Heart left ventricle (tissue), 16 donors: ENCODE results near the gene TRMO. TPM values are rescaled to one million over a fixed set of nuclear protein-coding genes. Genes with fewer than 3 reads are reported as not detected.

Experiments used
- ATAC-seq, 4 donors: fragments of 200-7000 bp; cut with Tn5 transposase; one replicate each; pipeline ENCODE4 v1.9.1; 2020 to 2022; ENCODE audit warnings: moderate library complexity in 4 of 4, mild to moderate bottlenecking in 3 of 4, moderate number of reproducible peaks in 1 of 4
- DNase-seq, 5 donors: peaks; one replicate each; pipeline ENCODE4 v3.0.0-alpha.2; 2020
- H3K27ac ChIP-seq, 12 donors: fragments of 200-600 bp; sonication (generic) in 4 of 12; one replicate each; pipeline versions ENCODE4 v1.5.0 to v1.8.0; 2016 to 2022; ENCODE audit warnings: mild to moderate bottlenecking in 2 of 12
- H3K27me3 ChIP-seq, 9 donors: fragments of 200-600 bp; sonication (generic) in 2 of 9; one replicate each; pipeline versions ENCODE4 v1.5.1 to v1.8.0; 2016 to 2022; ENCODE audit warnings: mild to moderate bottlenecking in 3 of 9
- H3K36me3 ChIP-seq, 9 donors: fragments of 200-600 bp; sonication (generic) in 2 of 9; one replicate each; pipeline versions ENCODE4 v1.5.0 to v1.8.0; 2018 to 2022; ENCODE audit warnings: mild to moderate bottlenecking in 2 of 9
- H3K4me1 ChIP-seq, 12 donors: fragments of 200-600 bp; sonication (generic) in 4 of 12; one replicate each; pipeline versions ENCODE4 v1.5.0 to v1.8.0; 2016 to 2022; ENCODE audit warnings: mild to moderate bottlenecking in 3 of 12
- H3K4me3 ChIP-seq, 12 donors: fragments of 200-600 bp; sonication (generic) in 4 of 12; one replicate each; pipeline versions ENCODE4 v1.5.0 to v1.8.0; 2017 to 2022; ENCODE audit warnings: mild to moderate bottlenecking in 9 of 12, moderate library complexity in 4 of 12
- H3K9me3 ChIP-seq, 12 donors: fragments of 200-600 bp; sonication (generic) in 4 of 12; one replicate each; pipeline versions ENCODE4 v1.5.0 to v1.8.0; 2016 to 2022; ENCODE audit warnings: mild to moderate bottlenecking in 1 of 12
- CTCF ChIP-seq, 12 donors: fragments of 200-600 bp; sonication (generic) in 4 of 12; IDR thresholded peaks; one replicate each; pipeline versions ENCODE4 v1.5.0 to v1.8.0; 2018 to 2022; ENCODE audit warnings: antibody characterized with exemption in 12 of 12, mild to moderate bottlenecking in 5 of 12
- POLR2A ChIP-seq, 2 donors: fragments of 450-650 bp; IDR thresholded peaks; one replicate each; pipeline ENCODE4 v1.6.1; 2017; ENCODE audit warnings: antibody characterized with exemption in 2 of 2, mild to moderate bottlenecking in 2 of 2, moderate library complexity in 2 of 2
- WGBS, 4 donors: extraction: QIAGEN DNeasy Blood & Tissue Kit in 2 of 4; methylation state at CpG; one replicate each; pipeline versions ENCODE4 v1.1.5 to v1.1.7; 2013 to 2018; 5-methylcytosine and 5-hydroxymethylcytosine counted together
- intact Hi-C, 10 donors: fragments of 100-400 bp; cut with DNase I; formaldehyde crosslinking; loops; one replicate each; pipeline versions ENCODE4 v1.11.1 to v1.14.2; 2022
- polyA plus RNA-seq, 2 donors: library from polyadenylated mRNA; stranded (reverse); fragments of 200-250 nt; gene quantifications; one replicate each; pipeline ENCODE4 v1.2.3, GENCODE V29; 2013
- total RNA-seq, 9 donors: library from RNA; depleted of rRNA in 2 of 9; stranded (reverse); fragments of >200 nt in 2 of 9; fragmentation: NEBNext Ultra II Directional in 3 of 9; extraction: Animal tissue kit (Norgen Biotek cat#: 25700) in 3 of 9; gene quantifications; one replicate each; pipeline versions ENCODE4 v1.1.0 to v1.2.4, GENCODE V29; 2016 to 2023
- donor health status: ischemic (EF 13 %, LVEDD 7.1; RV severe dilation, severe dysfunction).
- donor health status: healthy with polysubstance abuse.
- donor health status: DM: no; HTN: yes; CAD: no.
- donor health status: DM: no; HTN: no; CAD: no.
- donor health status: ischemic (EF 25% LVEDD 6.9; RV normal size, moderate dysfunction).
- donor health status: ischemic (EF 25% LVEDD 5.7; RV mildly dilated, moderate dysfunction).
- donor health status: healthy.
- donor health status: DM: yes; HTN: yes; CAD: no.
- donor health status: ischemic (EF 35%, LVEDD 5.7; RV mildly dilated, moderate dysfunction).
- donor health status: nonischemic (EF 11% LVEDD 7.7; RV severe dilation, severe dysfunction).
- donor health status: DM: yes; HTN: yes; CAD: no.
- donor health status: PGD.
- donor health status: ischemic (EF 29% LVEDD 5.4; RV normal size, mild dysfunction).
- donor health status: nonischemic (EF 23%, LVEDD 6.1; RV moderate dilation, normal function).

The TRMO gene
- total and polyA plus RNA-seq, 11 donors, result 2.8 to 23.3 (median 8.0) TPM

- no peak overlapping the region for H3K4me3 ChIP-seq
- no peaks in the 10 kb centered on the region for H3K9me3 ChIP-seq
- DNase-seq (no peak), ATAC-seq (no peak)
- peaks cover 61 to 100% (median 89%) of the 10 kb centered on the region in 9 donors for H3K27me3 ChIP-seq
- H3K4me1 ChIP-seq, result peaks cover 0 to 39% (median 10%) of the 10 kb centered on the region in 12 donors
- no peak overlapping the region for H3K27ac ChIP-seq
- no peak for TF ChIP-seq CTCF (IDR thresholded peaks at IDR 0.05)
- 5 to 11% (median 7%) methylated on average over 14 to 15 of the region's 15 CpGs for WGBS, 4 donors
- intact Hi-C loops, result no loop called here
- H3K36me3 ChIP-seq, result no peaks in the 10 kb centered on the region
These were observed 65.3 kb downstream of the TRMO start for GRCh38 chr9:97856857-97857605.

- no peak for ATAC-seq
- Histone ChIP-seq H3K36me3 (no peaks in the 10 kb centered on the region), H3K27me3 (peaks cover 72 to 100% (median 95%) of the 10 kb centered on the region in 9 donors), H3K4me3 (no peak overlapping the region), H3K9me3 (no peaks in the 10 kb centered on the region), H3K4me1 (peaks cover 0 to 45% (median 12%) of the 10 kb centered on the region in 12 donors), H3K27ac (no peak overlapping the region)
- TF ChIP-seq POLR2A (IDR thresholded peaks at IDR 0.05) (no peak), CTCF (IDR thresholded peaks at IDR 0.05) (no peak)
- WGBS, 4 donors, result 16 to 22% (median 18%) methylated on average over 5 of the region's 5 CpGs
- no peak for DNase-seq
- intact Hi-C loops, result no loop called here
These were observed 66.4 kb downstream of the TRMO start for GRCh38 chr9:97855899-97856298.

- Histone ChIP-seq H3K27me3 (peaks cover 73 to 100% (median 95%) of the 10 kb centered on the region in 9 donors), H3K4me1 (peaks cover 0 to 45% (median 12%) of the 10 kb centered on the region in 12 donors)
These were observed 66.8 kb downstream of the TRMO start for GRCh38 chr9:97855486-97855875.

More at GRCh38 chr9:97855486-97855875, 66.8 kb downstream of the TRMO start:
- Histone ChIP-seq H3K36me3 (no peaks in the 10 kb centered on the region), H3K9me3 (no peaks in the 10 kb centered on the region), H3K27ac (no peak overlapping the region), H3K4me3 (no peak overlapping the region)
- 4 to 17% (median 10%) methylated on average over 8 of the region's 8 CpGs for WGBS, 4 donors
- DNase-seq (no peak), ATAC-seq (no peak)
- intact Hi-C loops, result no loop called here
- TF ChIP-seq CTCF (IDR thresholded peaks at IDR 0.05), result no peak
- TF ChIP-seq POLR2A (IDR thresholded peaks at IDR 0.05), result no peak
